Measurements from ENCODE around the gene OR9A4.
"Not testable (repeated sequence)": the region's sequence is repeated elsewhere in the genome, so short reads cannot be mapped to it uniquely, and the experiment has no call there.

The OR9A4 gene

GRCh38 chr7:141916099-141916498, at the start of gene OR9A4:
OR9A4 (plus strand) TSS chr7:141916399; CDS start chr7:141918876, 2,477 bp downstream.
- no peak within 1 kb of the TSS for H3K4me3 ChIP-seq (ENCODE audit: low read depth, low read length)

- no peak overlapping the region for H3K4me3 ChIP-seq (ENCODE audit: low read depth, low read length)
Observed at GRCh38 chr7:141866974-141867373, 49.2 kb upstream of the OR9A4 start.

GRCh38 chr7:141872931-141873330, 43.3 kb upstream of the OR9A4 start:
- no peak overlapping the region for H3K4me3 ChIP-seq (ENCODE audit: low read depth, low read length)

- no peak overlapping the region for H3K4me3 ChIP-seq (ENCODE audit: low read depth, low read length)
Observed at GRCh38 chr7:141874787-141875186, 41.4 kb upstream of the OR9A4 start.

GRCh38 chr7:141875453-141875852, 40.7 kb upstream of the OR9A4 start:
- no peak overlapping the region for H3K4me3 ChIP-seq (ENCODE audit: low read depth, low read length)

- no peak overlapping the region for H3K4me3 ChIP-seq (ENCODE audit: low read depth, low read length)
Observed at GRCh38 chr7:141876371-141876770, 39.8 kb upstream of the OR9A4 start.

- no peak overlapping the region for H3K4me3 ChIP-seq (ENCODE audit: low read depth, low read length)
Observed at GRCh38 chr7:141877365-141877764, 38.8 kb upstream of the OR9A4 start.

GRCh38 chr7:141880960-141881359, 35.2 kb upstream of the OR9A4 start:
- no peak overlapping the region for H3K4me3 ChIP-seq (ENCODE audit: low read depth, low read length)

- no peak overlapping the region for H3K4me3 ChIP-seq (ENCODE audit: low read depth, low read length)
Observed at GRCh38 chr7:141884539-141885225, 31.5 kb upstream of the OR9A4 start.

GRCh38 chr7:141889321-141889720, 26.9 kb upstream of the OR9A4 start:
- H3K4me3 ChIP-seq (ENCODE audit: low read depth, low read length), result no peak overlapping the region

GRCh38 chr7:141891336-141891735, 24.9 kb upstream of the OR9A4 start:
- no peak overlapping the region for H3K4me3 ChIP-seq (ENCODE audit: low read depth, low read length)

- H3K4me3 ChIP-seq (ENCODE audit: low read depth, low read length), result not testable (repeated sequence)
Observed at GRCh38 chr7:141899366-141899765, 16.8 kb upstream of the OR9A4 start.

GRCh38 chr7:141906285-141906684, 9.9 kb upstream of the OR9A4 start:
- no peak overlapping the region for H3K4me3 ChIP-seq (ENCODE audit: low read depth, low read length)

GRCh38 chr7:141911391-141911790, 4.8 kb upstream of the OR9A4 start:
- H3K4me3 ChIP-seq (ENCODE audit: low read depth, low read length), result no peak overlapping the region

GRCh38 chr7:141915565-141915964, 634 bp upstream of the OR9A4 start:
- H3K4me3 ChIP-seq (ENCODE audit: low read depth, low read length), result no peak overlapping the region

- no peak overlapping the region for H3K4me3 ChIP-seq (ENCODE audit: low read depth, low read length)
Observed at GRCh38 chr7:141920281-141920680, 4.1 kb downstream of the OR9A4 start.

- no peak overlapping the region for H3K4me3 ChIP-seq (ENCODE audit: low read depth, low read length)
Observed at GRCh38 chr7:141928146-141928844, 12.1 kb downstream of the OR9A4 start.

- no peak overlapping the region for H3K4me3 ChIP-seq (ENCODE audit: low read depth, low read length)
Observed at GRCh38 chr7:141928845-141929195, 12.6 kb downstream of the OR9A4 start.

- H3K4me3 ChIP-seq (ENCODE audit: low read depth, low read length), result no peak overlapping the region
Observed at GRCh38 chr7:141930211-141930610, 14.0 kb downstream of the OR9A4 start.

- no peak overlapping the region for H3K4me3 ChIP-seq (ENCODE audit: low read depth, low read length)
Observed at GRCh38 chr7:141941075-141941474, 24.9 kb downstream of the OR9A4 start.

GRCh38 chr7:141943846-141944245, 27.6 kb downstream of the OR9A4 start:
- no peak overlapping the region for H3K4me3 ChIP-seq (ENCODE audit: low read depth, low read length)

- H3K4me3 ChIP-seq (ENCODE audit: low read depth, low read length), result no peak overlapping the region
Observed at GRCh38 chr7:141944811-141945210, 28.6 kb downstream of the OR9A4 start.

GRCh38 chr7:141945356-141945755, 29.2 kb downstream of the OR9A4 start:
- no peak overlapping the region for H3K4me3 ChIP-seq (ENCODE audit: low read depth, low read length)

Measured in iPS-11a (cell line).